HG03342 (cell line): ENCODE measurements around the gene CCDC88C.

Experiments used
- ATAC-seq: cut with Tn5 transposase; IDR thresholded peaks from one replicate; pipeline ENCODE4 v1.9.1; 2021; ENCODE audit warnings: mild to moderate bottlenecking, moderate library complexity; ENCODE audit not compliant: unreplicated experiment

The CCDC88C gene

DNA sequence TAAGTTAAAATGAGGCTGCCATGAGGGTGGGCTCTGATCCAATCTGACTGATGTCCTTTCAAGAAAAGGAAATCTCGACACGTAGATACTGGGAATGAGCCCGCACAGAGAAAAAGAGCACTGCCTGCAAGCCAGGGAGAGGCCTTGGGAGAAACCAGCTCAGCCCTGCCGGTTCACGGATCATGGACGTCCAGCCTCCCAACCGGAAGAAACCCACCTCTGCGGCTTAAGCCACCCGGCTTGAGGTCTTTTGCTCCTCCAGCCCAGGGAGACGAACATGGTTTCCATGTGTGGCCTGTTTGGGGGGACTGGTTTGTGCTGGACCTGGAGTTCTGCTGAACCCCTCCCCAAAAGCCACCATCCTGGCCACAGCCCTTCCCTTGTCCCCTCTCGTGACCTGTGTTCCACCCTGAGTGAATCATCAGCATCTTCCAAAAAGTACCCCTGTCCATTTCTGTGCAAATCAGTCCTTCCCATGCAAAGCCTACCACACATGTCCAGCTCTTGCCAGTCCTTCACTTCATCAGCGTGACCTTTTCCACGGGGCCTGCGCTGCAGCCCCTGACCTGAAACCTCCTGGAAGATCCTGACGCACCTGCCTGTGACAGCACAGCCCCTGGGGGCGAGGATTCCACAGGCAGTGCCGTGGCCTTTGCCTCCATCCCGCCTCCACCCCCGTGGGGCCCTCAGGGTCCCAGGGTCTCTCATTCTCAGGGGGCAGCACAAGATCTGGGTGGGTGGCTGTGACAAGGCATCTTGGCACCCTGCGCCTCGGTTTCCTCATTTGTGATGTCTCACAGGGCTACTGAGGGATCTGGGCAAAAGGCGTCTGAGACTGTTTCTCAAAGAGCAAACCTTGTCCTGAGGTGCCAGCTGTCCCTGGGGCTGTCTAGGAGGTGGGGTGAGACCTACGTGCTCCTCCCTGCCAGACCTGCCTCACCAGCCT is 121.5 kb downstream of the CCDC88C start:
- no peak for ATAC-seq

DNA sequence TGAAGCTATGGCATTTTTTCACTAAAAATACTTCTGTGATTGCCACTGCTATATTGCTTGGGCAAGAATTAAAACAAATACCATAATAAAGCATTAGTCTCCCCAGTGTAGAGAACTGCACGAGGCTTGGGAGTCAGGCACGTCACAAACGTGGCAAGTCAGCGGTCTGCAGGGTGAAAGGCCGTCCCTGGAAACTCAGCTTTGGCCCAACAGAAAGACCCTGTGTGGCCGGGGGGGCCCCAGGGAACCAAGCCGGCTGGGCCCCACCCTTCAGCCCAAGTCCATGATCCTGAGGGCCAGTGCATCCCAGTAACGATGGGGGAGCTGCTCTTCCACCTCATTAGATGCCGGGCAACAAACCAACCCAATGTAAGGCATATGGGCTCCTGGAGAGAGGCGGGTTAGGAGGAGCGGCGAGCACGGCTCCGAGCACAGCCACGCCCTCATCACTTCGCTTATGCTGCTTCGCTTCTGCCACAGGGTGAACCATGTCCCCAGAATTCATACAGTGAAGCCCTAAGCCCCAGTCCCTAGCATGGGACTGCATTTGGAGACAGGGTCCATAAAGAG is 122.3 kb downstream of the CCDC88C start:
- ATAC-seq = no peak

DNA sequence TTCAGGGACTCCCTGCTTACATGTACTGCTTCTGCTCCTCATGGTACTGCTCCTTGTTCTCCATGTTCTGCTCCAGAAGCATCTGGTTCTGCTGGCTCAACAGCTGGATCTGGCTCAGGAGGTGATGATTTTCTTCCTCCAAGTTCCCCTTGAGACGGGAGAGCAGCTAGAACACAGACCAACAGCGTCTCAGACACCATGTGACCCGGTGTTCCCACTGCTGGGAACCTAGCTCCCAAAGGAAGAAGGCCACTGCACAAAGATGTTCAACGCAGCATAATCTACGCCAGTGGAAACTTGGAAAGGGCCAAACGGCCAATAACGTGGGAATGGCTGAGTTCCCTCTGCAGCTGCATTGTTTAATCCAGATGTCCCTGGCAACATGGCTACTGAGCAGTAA is 123.5 kb downstream of the CCDC88C start:
- ATAC-seq = no peak

DNA sequence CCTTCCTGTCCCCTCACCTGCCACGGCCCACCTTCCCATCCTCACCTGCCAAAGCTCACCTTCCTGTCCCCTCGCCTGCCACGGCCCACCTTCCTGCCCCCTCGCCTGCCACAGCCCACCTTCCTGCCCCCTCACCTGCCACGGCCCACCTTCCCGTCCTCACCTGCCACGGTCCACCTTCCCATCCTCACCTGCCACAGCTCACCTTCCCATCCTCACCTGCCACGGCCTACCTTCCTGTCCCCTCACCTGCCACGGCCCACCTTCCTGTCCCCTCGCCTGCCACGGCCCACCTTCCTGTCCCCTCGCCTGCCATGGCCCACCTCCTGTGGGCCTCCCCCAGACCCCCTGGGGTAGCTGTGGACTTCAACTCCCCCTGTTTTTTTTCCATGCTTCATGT is 124.3 kb downstream of the CCDC88C start:
- ATAC-seq = no peak

DNA sequence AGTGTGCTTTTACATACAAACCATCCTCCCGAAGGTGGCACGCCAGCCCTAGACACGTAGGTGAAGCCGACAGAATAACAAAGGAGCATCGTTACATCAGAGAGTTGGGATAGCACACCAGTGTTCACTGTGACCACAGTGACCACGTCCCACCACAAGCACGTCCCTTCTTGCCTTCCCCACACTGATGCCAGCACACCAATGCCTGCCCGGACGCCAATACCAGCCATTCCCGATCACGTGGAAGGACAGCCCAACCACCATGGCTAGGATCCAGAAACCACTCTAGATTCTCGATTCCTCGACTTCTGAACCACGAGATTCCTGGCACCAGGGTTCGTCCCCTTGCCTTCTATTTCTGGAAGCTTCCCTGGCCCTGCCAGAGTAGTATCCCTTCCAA is 125.1 kb downstream of the CCDC88C start:
- no peak for ATAC-seq

DNA sequence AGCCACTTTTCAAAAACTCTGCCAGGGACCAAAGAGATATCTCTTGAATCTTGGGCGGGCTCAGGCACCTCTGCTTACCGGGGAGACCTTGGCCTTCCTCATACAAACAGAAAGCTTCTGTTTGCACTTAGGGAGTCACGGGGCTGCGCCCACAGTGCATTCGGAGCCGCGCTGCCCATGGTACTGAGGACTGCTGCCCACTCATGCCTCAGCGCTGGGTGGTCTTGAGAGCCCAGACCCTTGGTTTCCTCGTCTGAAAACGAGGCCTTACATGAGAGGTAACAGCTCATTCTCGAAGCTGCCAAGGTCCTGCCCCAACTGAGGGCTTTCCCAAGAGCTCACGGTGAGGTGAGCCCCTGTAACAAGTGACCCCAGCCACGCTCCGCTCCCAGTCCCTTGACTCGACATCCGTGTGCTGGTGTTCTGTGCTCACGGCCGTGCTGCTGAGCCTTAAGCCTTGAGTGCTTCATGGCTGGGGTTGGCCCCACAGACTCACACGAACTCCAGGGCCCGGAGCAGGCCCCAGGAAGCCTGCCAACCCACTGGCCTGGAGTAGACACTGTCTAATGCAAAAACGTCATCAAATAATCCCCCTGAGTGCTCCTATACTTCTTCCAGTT is 125.7 kb downstream of the CCDC88C start:
- no peak for ATAC-seq

DNA sequence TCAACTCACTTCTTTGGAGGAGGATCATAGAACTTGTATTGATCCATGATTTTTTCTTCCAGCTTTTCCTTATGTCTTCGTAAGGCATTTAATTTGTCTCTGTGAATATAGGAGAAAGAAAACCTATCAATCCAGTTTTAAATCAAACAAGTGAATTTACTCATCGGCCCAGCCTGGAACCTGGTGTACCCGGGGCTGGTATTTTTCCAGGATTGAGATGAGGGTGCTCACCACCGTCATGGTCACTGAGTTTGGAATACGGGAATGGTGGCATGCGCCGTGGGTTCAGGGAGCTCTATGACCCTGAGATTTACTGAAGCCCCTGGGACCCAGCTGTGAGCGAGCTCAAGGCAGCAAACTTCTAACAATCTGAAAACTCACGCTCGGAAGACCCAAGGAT is 126.6 kb downstream of the CCDC88C start:
- no peak for ATAC-seq

DNA sequence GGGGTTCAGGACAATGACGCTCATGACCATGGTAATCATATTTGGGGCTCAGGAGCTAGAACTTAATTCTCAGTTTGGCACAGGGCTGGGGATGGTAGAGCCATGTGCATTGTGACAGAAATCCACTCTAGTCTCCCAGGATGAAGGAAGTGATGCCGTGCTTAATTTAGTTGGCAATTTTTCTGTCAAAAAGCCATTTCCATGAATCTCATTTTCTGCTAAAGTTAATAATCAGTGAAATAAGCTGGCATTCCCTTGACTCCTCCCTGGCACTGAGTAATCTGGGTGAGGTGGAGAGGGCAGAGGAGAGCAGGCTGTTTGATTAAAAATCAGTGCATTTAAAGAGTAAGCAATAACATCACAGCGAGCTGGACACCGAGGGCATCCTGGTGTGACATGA is 128.2 kb downstream of the CCDC88C start:
- ATAC-seq = no peak

DNA sequence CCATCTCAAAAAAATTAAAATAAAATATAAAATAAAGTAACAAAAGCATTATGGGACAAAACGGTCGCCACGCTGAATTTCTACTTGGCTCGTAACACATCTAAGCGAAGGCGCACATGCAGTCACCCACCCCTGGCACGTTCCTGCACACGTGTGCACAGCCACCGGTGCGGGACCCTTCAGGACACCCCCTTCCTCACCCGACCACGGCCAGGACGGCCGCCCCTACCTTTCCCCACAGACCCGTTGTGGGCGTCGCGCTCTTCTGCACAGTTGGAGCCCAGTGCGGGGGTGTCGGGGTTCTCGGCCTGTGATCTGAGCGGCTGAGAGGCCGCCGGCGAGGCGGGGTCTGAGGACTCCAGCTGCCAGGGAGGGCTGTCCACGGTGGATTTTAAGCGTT is 128.7 kb downstream of the CCDC88C start:
- ATAC-seq = no peak

DNA sequence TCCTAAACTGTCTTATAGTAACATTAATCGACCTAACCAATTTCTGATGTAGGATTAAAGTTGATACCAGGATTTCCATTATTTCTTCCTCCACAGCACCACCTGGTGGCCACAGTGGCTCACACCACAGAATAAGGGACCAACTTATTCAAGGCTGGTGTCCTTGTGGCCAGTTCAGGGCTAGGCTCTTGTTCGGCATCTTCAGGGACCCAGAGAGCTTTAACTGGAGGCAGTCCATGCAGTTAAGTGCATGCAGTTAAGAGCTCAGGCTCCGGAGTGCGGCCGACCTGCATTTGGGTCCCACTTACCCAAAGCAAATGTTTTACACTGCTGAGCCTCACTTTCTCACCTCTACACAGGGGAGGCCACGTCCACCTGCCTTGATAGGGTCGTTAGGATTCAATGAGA is 131.1 kb downstream of the CCDC88C start:
- ATAC-seq = no peak

DNA sequence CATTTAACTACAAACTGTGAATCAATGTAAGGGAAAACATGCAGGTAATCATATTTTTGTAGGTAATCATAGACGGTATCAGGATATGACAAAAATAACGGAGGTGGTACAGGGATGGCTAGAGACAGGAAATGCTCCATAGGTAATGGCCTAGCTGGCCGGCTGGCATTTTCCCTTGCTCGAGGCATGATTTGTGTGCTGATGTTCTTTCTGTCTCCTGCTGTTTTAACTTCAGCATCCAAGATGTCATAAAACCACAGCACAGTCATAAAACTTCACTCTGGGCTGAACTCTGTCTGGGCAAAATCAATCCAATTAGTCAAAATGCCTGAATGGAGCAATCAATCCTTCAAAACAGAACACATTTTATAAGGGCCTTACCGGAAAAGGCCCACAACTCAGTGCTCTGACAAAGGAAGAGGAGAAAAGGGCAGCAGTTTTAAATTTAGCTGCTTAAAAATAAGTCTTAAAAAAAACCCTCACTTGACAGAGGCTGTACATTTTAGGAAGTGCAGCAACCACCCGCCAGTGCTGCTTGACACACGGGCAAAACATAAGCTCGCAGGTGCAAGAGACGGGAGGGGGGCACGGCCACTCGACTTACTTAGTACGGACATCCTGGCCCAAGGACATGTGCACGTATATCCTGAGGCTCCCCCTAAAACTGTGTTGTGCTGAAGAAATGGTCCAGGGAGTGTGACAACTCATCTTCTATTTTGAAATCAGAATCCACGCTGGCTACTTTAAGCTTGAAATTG is 132.7 kb downstream of the CCDC88C start:
- ATAC-seq = no peak

DNA sequence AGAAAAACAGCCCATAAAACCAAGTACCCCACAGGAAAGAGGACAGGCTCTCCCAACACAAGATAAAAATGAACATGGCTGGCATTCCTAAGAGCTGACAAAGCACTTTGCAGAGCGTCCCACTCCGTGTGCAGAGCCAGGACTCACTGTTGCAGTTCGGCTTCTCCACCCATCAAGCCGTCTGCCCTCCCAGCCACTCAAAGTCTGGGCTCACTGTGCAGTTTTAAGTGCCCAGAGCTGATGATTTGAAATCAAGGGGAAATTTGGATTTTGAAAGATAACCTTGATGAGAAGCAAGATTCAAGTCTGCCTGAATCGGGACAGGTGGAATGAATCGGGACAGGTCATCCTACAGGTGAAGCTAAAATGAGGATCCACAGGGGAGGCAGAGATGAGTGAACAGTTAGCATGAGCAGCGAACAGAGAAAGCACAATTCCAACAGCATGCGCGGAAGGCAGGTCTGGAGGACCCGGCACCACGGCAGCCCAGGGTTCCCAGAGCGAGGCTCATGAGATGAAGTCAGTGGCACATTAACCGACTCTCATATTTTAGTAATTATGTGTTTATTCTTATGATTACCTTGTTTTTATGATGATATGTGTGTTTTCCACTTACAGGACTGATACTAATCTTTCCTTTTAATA is 133.4 kb downstream of the CCDC88C start:
- no peak for ATAC-seq

DNA sequence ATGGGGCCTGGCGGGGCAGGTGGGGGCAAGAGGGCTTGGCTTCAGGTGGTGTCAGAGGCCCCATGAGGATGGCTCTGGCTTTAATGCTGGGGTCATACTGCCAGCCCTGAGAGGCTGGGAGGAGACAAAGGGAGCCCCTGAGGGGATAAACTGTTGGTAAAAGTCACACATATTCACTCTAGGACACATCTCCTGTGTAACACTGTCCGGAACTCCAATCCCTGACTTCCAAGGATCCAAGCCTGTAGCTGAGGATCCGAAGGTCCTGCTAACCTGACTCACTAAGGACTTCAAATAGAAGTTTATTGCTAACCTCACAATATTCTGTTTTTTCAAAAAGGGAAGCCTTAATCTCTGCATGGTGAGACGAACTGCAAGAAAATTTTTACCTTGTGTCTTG is 134.0 kb downstream of the CCDC88C start:
- ATAC-seq = no peak

DNA sequence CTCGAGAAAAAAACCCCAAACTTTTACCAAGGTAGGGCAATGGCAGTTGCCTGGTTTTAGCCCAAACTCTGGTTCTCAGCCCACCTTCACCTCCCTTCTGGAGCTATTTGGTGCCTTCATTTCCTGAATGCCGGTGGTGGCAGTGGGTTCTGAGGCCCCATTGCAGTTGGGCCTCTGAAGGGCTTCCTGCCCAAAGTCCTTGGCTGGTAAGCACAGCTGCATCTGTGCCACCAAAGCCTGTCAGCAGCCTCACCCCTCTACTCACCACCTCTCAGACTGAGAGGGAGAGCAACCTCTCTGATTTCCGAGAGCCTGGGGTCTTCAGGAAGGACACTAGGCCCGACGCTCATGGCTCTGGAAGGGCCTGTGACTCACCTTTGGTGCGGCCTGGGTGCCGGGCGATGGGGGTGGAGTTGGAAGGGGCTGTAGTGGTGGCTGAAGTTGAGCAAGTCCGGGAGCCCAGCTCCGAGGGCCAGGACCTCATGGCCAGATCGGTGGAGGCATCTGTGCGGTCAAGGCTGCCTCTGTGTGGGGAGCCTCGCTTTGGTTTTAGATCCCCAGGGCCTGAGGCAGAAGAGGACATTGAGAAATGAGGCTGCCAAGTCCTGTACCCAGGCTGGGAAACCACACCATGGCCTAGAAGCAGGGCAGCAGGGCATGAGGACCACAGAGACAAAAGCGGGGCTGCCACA is 134.5 kb downstream of the CCDC88C start:
- no peak for ATAC-seq

DNA sequence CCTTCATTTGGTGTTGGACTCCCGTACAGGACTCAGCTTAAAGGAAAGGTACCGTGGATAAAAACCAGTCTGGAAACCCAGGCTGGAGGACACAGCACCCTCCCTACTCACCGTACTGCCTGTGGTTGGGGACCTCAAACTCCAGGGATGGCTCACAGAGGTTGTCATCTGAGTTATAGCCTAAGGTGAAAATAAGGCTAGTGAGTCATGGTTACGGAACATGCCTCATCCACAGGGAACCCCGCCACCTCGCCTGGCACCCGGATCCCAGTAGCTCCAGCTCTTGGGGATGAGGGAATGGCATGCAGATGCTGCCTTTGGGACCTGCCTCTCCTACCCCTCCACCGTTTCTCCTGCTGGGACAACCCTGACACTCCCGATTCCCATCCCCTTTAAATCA is 136.3 kb downstream of the CCDC88C start:
- no peak for ATAC-seq

DNA sequence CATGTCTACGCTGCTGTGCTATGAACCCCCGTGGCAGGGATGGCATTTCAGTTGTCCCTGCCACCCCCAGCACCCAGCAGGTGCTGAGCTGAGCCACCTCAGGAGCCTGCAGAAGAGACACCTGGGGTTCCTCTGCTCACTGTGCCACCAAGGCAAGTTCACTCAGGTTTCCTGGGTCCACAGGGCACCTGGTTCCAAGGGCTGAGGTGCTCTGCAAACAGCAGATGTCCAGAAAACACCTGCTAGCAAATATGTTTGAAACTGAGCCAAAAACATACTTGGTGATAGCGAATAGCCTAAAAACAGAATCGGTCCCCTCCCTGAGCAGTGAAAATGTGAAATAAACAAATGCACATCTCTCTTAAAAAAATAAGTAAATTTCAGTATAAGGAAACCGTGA is 137.5 kb downstream of the CCDC88C start:
- ATAC-seq = no peak

DNA sequence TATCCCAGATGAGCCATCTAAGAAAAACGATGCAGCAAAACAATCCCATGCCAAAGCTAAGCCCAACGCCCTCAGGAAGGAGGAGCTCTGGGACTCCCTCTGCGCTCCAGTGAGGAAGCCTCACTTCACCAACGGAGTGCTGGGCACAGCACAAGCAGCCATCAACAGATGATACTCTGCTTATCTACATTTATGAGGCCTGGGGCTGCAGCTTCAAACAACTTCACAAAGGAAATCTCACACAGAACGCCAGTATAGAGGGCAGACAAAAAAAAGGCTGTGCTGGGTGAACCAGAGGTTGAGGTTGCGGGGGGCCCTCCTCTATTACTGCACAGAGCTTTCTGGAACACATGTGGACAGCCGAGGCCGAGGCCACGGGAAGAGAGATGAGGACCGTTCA is 138.3 kb downstream of the CCDC88C start:
- no peak for ATAC-seq

DNA sequence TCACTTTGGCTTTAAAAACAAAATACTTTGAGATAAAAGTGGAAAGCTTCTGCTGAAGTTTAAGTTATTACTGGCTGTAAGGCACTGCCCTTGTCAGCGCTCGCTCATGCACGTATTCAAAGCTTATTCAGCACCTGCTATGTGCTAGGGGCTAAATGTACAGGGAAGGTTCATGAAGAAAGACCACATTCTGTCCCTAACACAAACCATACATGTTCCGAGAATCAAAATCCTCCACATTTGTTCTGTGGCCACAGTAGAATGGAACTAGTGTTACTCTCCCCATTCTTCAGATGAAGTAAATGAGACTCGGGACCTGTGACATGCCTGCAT is 139.3 kb downstream of the CCDC88C start:
- no peak for ATAC-seq

DNA sequence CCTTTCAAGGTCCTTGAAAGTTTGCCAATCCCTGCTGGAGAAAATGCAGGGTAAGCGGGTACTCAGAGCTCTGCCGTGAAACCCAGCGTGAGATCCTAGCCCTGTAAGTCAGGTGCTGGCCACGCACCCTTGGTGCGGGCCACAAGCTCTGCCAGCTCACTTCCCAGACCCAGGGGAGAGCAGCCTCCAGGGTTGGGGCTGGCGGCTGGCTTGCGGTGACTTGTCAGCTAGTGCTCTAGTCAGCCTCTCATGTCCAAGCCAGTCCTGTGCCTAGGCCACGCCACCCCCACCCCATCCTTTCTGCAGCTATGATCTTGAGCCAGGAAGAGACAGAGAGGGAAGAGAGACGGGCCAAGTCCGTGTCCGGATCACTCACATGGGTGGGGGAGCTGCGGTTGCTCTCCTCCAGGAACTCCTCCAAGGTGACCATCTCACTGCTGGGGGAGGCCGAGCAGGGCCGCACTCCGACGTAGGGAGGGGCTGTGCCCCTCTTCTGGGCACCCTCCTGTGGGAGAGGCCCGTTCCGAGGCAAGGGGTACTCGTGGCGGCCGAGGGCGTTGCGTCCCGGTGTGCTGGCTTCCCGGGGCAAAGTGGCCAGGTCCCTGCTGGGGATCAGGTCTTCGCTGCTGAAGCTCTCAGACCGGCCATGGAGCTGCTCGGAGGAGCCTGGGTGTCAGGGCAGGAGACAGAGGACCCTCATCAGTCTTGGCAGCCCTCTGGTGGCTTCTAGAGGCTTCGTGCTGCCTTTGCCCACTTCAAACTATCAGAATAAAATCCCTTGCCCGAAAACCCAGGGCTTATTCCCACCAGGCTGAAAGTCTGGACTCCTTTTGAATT is 139.9 kb downstream of the CCDC88C start:
- no peak for ATAC-seq

DNA sequence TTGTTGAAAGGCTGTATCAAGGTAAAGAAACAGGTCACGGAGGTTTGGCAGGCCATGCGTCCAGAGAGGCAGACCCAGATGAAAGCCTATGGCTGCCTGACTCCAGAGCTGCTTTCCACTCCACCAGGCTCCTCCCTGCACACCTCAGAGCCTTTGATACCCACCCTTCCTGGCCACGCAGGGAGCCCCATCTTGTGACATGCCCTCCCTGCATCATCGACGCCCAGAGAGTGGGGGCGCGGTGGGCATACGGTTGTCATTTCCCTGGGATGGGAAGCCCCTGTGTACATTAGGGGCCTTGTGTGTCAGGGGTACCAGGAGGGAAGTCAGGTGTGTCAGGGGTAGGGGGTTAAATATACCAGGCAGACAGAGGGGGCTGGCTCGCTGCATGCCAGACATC is 142.8 kb downstream of the CCDC88C start:
- ATAC-seq = no peak
